ENCODE data around the gene MISP3.

Gene MISP3

DNA sequence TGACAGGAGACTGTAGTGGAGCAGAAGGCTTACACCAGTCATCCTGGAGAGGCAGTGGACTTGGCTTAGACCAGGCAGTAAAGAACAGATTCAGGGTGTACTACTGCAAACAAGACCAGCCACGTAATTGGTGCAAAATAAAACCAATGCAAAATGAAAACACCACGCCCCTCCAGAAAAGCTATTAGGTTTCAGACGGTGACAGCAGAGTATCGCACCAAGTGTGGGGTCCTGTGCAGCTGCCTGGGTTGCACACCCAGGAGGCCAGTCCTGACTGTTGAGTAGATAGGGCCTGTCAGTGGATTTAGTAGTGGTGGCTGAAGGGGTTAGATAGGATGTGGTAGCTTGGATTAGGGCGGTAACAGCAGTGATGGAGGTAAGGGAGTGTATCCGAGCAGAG is 50.3 kb downstream of the MISP3 start:
- DNase-seq (ENCODE audit: low read depth) = no peak
